K562 (cell line): ENCODE measurements around the gene APIP. TPM values are rescaled to one million over a fixed set of nuclear protein-coding genes. Genes with fewer than 3 reads are reported as not detected.

Experiments used
- ATAC-seq: fragments of 200-7000 bp; cut with Tn5 transposase; 3 replicates; pipeline ENCODE4 v1.9.1; 2020; ENCODE audit warnings: moderate library complexity
- BruUV-seq: library from RNA; stranded (reverse); fragments of 400-500 nt; replicated peaks from 2 replicates; lab custom pipeline; 2021; lab: Mats Ljungman, UMichigan
- CTCF ChIA-PET: fragments of 300-600 bp; formaldehyde crosslinking; extraction: SDS; loops from one replicate; lab custom pipeline; 2021; ENCODE audit warnings: low intra/inter-chr PET ratio; lab: Yijun Ruan, JAX
- POLR2A ChIA-PET: fragments of 300-600, 350-650 bp; sonication (Branson Sonifier 250); formaldehyde crosslinking; extraction: SDS; loops from one replicate; lab custom pipeline; 2021; ENCODE audit warnings: antibody characterized with exemption, inconsistent platforms; lab: Yijun Ruan, JAX
- DNase-seq, 4 experiments: peaks; one replicate each; pipeline versions ENCODE4 v3.0.0 to v3.0.0-alpha.2; 2011 to 2018; ENCODE audit warnings: low spot score in 3 of 4, mixed read lengths in 3 of 4; ENCODE audit errors: extremely low read depth in 1 of 4
- FAIRE-seq: peaks from 2 replicates; lab custom pipeline; 2011; peaks lifted over from hg19 to GRCh38; lab: Jason Lieb, UNC
- H2AFZ ChIP-seq: 2 replicates; pipeline ENCODE4 v1.6.0; 2011; ENCODE audit warnings: low read depth, low read length, control low read depth, inconsistent platforms
- H3K27ac ChIP-seq: fragments of 200-600 bp; 3 replicates; pipeline ENCODE4 v1.8.0; 2011; ENCODE audit warnings: low read depth, mild to moderate bottlenecking, control low read depth, inconsistent platforms, low read length, moderate library complexity, mixed read lengths; ENCODE audit errors: extremely low read depth
- H3K27me3 ChIP-seq, 2 experiments: fragments of 300-600 bp in 1 of 2; 2 replicates in 1 of 2; 3 replicates in 1 of 2; pipeline versions ENCODE4 v1.6.0 to v1.8.0; 2011; ENCODE audit warnings: inconsistent platforms in 2 of 2, low read length in 2 of 2, mild to moderate bottlenecking in 1 of 2, mixed read lengths in 1 of 2, moderate library complexity in 1 of 2; ENCODE audit not compliant: control insufficient read depth in 2 of 2, insufficient read depth in 2 of 2
- H3K36me3 ChIP-seq: fragments of 300-600 bp; 3 replicates; pipeline ENCODE4 v1.8.0; 2011; ENCODE audit warnings: mild to moderate bottlenecking, low read length, inconsistent platforms; ENCODE audit not compliant: control insufficient read depth, insufficient read depth
- H3K4me1 ChIP-seq, 2 experiments: fragments of 200-600 bp in 1 of 2; replicated peaks in 1 of 2; 2 replicates in 1 of 2; 3 replicates in 1 of 2; pipeline versions ENCODE4 v1.5.1 to v1.8.0; 2011; ENCODE audit warnings: inconsistent platforms in 2 of 2, low read length in 2 of 2, mild to moderate bottlenecking in 1 of 2, mixed read lengths in 1 of 2, moderate library complexity in 1 of 2; ENCODE audit not compliant: control insufficient read depth in 2 of 2, insufficient read depth in 2 of 2
- H3K4me2 ChIP-seq: 2 replicates; pipeline ENCODE4 v1.6.1; 2011; ENCODE audit warnings: low read length, control low read depth, inconsistent platforms, mixed read lengths; ENCODE audit not compliant: insufficient read depth
- H3K4me3 ChIP-seq: fragments of 200-600 bp; sonication (generic), shearing (Covaris generic); 2 replicates; pipeline ENCODE4 v1.5.1; 2016; ENCODE audit warnings: control low read depth, inconsistent platforms
- H3K79me2 ChIP-seq: fragments of 200-600 bp; 3 replicates; pipeline ENCODE4 v1.8.0; 2011; ENCODE audit warnings: low read length, inconsistent platforms; ENCODE audit not compliant: control insufficient read depth, insufficient read depth
- H3K9ac ChIP-seq, 2 experiments: 2 replicates each; pipeline versions ENCODE4 v1.6.0 to v1.6.1; 2011; ENCODE audit warnings: low read depth in 2 of 2, low read length in 2 of 2, control low read depth in 1 of 2, inconsistent platforms in 1 of 2, mild to moderate bottlenecking in 1 of 2, mixed read lengths in 1 of 2; ENCODE audit not compliant: insufficient read depth in 1 of 2
- H3K9me1 ChIP-seq: one replicate; pipeline ENCODE4 v1.6.0; 2011; ENCODE audit warnings: inconsistent platforms, mild to moderate bottlenecking, low read length, moderate library complexity; ENCODE audit not compliant: control insufficient read depth, insufficient read depth
- H3K9me3 ChIP-seq: replicated peaks from 2 replicates; pipeline ENCODE4 v1.5.1; 2011; ENCODE audit warnings: low read depth, low read length, inconsistent platforms; ENCODE audit not compliant: control insufficient read depth, insufficient read depth
- H4K20me1 ChIP-seq: replicated peaks from 2 replicates; pipeline ENCODE4 v1.6.1; 2011; ENCODE audit warnings: low read length, inconsistent platforms, mixed read lengths; ENCODE audit not compliant: control insufficient read depth, insufficient read depth
- ASH1L ChIP-seq: fragments of 450-650 bp; IDR thresholded peaks from 2 replicates; pipeline ENCODE4 v1.6.1; 2018; ENCODE audit warnings: borderline replicate concordance, mild to moderate bottlenecking, low read depth; ENCODE audit not compliant: partially characterized antibody
- DPF2 ChIP-seq: fragments of 450-650 bp; IDR thresholded peaks from 2 replicates; pipeline ENCODE4 v1.6.1; 2016
- SPI1 ChIP-seq: IDR thresholded peaks from 2 replicates; pipeline ENCODE4 v1.6.1; 2011; ENCODE audit warnings: low read depth, low read length, control low read depth, borderline replicate concordance
- TAF1 ChIP-seq: IDR thresholded peaks from 2 replicates; pipeline ENCODE4 v1.6.1; 2011; ENCODE audit warnings: mild to moderate bottlenecking, low read length, moderate library complexity; ENCODE audit not compliant: insufficient read depth, control insufficient read depth, severe bottlenecking; ENCODE audit errors: extremely low read depth
- VEZF1 ChIP-seq: fragments of 200-800 bp; sonication (Bioruptor generic); IDR thresholded peaks from 2 replicates; pipeline ENCODE4 v1.6.1; 2017; ENCODE audit warnings: missing genetic modification characterization, missing compliant biosample characterization
- ZFP30 ChIP-seq: fragments of 250-450 bp; sonication (Bioruptor Pico); IDR thresholded peaks from 2 replicates; pipeline ENCODE4 v1.8.0; 2022; ENCODE audit warnings: moderate library complexity, mild to moderate bottlenecking, inconsistent platforms, borderline replicate concordance
- ZNF384 ChIP-seq: IDR thresholded peaks from 2 replicates; pipeline ENCODE4 v1.6.1; 2012; ENCODE audit warnings: low read depth, low read length, improper control_type of control experiment
- WGBS: fragments of 100-300 bp; shearing (Covaris generic); methylation state at CpG from one replicate; pipeline ENCODE4 v1.1.6; 2016; ENCODE audit warnings: low coverage, mixed read lengths; ENCODE audit not compliant: insufficient coverage; ENCODE audit errors: missing lambda C conversion rate; 5-methylcytosine and 5-hydroxymethylcytosine counted together
- in situ Hi-C: fragments of 300-500 bp; cut with MboI; formaldehyde crosslinking; loops from 4 replicates; pipeline ENCODE4 v1.15.0; 2018; ENCODE audit warnings: inconsistent platforms, mixed read lengths
- intact Hi-C: fragments of 100-400 bp; cut with micrococcal nuclease; formaldehyde crosslinking; loops from 2 replicates; pipeline ENCODE4 v1.14.2; 2022
- polyA plus RNA-seq, 8 experiments: library from polyadenylated mRNA; depleted of rRNA in 4 of 8; stranded (reverse) in 5 of 8; unstranded in 3 of 8; fragments of >200 nt; fragmentation: Nextera tagmentation in 2 of 8; fragmentation: Illumina TruSeq in 1 of 8; extraction: Ambion mirVana in 2 of 8; extraction: Trizol in 1 of 8; gene quantifications; 2 replicates each; pipeline versions ENCODE4 v1.2.1 to v1.2.3, GENCODE V29; 2011 to 2014; ENCODE audit warnings: inconsistent platforms in 1 of 8, missing spikeins in 1 of 8
- total RNA-seq, 7 experiments: library from RNA; depleted of rRNA in 6 of 7; stranded (reverse); fragments of >200 nt in 6 of 7; fragmentation: Illumina TruSeq in 2 of 7; extraction: Trizol in 2 of 7; gene quantifications; 2 replicates each; pipeline versions ENCODE4 v1.2.1 to v1.2.3, GENCODE V29; 2011 to 2021; ENCODE audit warnings: low replicate concordance in 1 of 7

Gene APIP
- total and polyA plus RNA-seq, 9 of the 15 experiments (the other 6 are each of a cell fraction or from before 2014, with no cell fraction given) = 63.7 to 110 (median 82.8) TPM

GRCh38 chr11:34928268-34928959 is 12.2 kb upstream of the APIP start:
- peaks cover 14% of the 10 kb centered on the region; the same call in 1 of the 3 replicates for H3K36me3 ChIP-seq
- H3K4me1 ChIP-seq = peaks cover 0 to 4% of the 10 kb centered on the region in 2 experiments; a peak in 3 of 5 replicates
- in situ Hi-C loops (loop anchor here (5.0 to 25.0 kb wide), 2 partner anchors 309 to 464 kb away; no protein-coding TSS in a partner anchor), intact Hi-C loops (loop anchor here (5.0 kb wide), 3 partner anchors 69 to 559 kb away; no protein-coding TSS in a partner anchor)
- no TSS peak for BruUV-seq
- ATAC-seq = peak; percentile 28; the same call in 1 of the 3 replicates
- no peaks in the 10 kb centered on the region for H3K9me3 ChIP-seq
- no peak overlapping the region for H3K4me3 ChIP-seq
- FAIRE-seq = no peak
- WGBS = 11% methylated on average over 3 of the region's 3 CpGs
- no peaks in the 10 kb centered on the region for H3K9me1 ChIP-seq
- CTCF ChIA-PET = no interaction called here
- H4K20me1 ChIP-seq = 0 out of 2 replicates have a peak, but pooled peaks cover 5% of the 10 kb centered on the region
- H3K9ac ChIP-seq = no peak overlapping the region
- H3K4me2 ChIP-seq = no peak overlapping the region
- TF ChIP-seq DPF2 = peak; percentile 19; the same call in 1 of the 2 replicates
- peak; percentile 33; the same call in 1 of the 2 replicates for TF ChIP-seq VEZF1 (CRISPR knock-in tag)
- TF ChIP-seq TAF1 = no peak
- peak; percentile 81 for TF ChIP-seq ZNF384
- no peak for TF ChIP-seq ASH1L
- TF ChIP-seq SPI1 = peak; percentile 66; the same call in 1 of the 2 replicates
- TF ChIP-seq ZFP30 = no peak
- no peak for DNase-seq
- POLR2A ChIA-PET = interaction anchor here (3.0 kb wide), 1 partner anchor 10 kb away, joined by 11 read pairs; no protein-coding TSS in a partner anchor
- no peak overlapping the region for H2AFZ ChIP-seq
- no peak overlapping the region for H3K27ac ChIP-seq
- H3K27me3 ChIP-seq = no peaks in the 10 kb centered on the region
- H3K79me2 ChIP-seq = peaks cover 66% of the 10 kb centered on the region
